HCT116 (cell line): ENCODE results near the gene BORCS8. TPM values are rescaled to one million over a fixed set of nuclear protein-coding genes. Genes with fewer than 3 reads are reported as not detected.
A peak's percentile ranks its signal among the peaks of the same experiment; 100 is the strongest.

Experiments used
- ATAC-seq: fragments of 200-7000 bp; cut with Tn5 transposase; 2 replicates; pipeline ENCODE4 v1.9.1; 2020; ENCODE audit warnings: mild to moderate bottlenecking, moderate library complexity
- BruUV-seq: library from RNA; stranded (reverse); fragments of 400-500 nt; replicated peaks from 2 replicates; lab custom pipeline; 2021; lab: Mats Ljungman, UMichigan
- CTCF ChIA-PET: fragments of 300-600 bp; sonication (Branson Sonifier 250); formaldehyde crosslinking; loops from one replicate; lab custom pipeline; 2021; ENCODE audit warnings: antibody characterized with exemption; lab: Charles Lee
- POLR2A ChIA-PET: fragments of 300-600, 350-600 bp; sonication (Branson Sonifier 250); formaldehyde crosslinking; loops from one replicate; lab custom pipeline; 2021; ENCODE audit warnings: antibody characterized with exemption; lab: Charles Lee
- RAD21 ChIA-PET, 2 experiments: fragments of 300-600 bp; sonication (Branson Sonifier 250); formaldehyde crosslinking; loops; one replicate each; lab custom pipeline; 2023; ENCODE audit warnings: low total read pairs in 2 of 2; ENCODE audit not compliant: uncharacterized antibody in 2 of 2, unreplicated experiment in 2 of 2, low non-redundant PET in 1 of 2; lab: Charles Lee
- DNase-seq: peaks from one replicate; pipeline ENCODE4 v3.0.0-alpha.2; 2010; ENCODE audit warnings: low read depth, low spot score
- H2AFZ ChIP-seq: fragments of 200-600 bp; shearing (Covaris generic), sonication (generic); 2 replicates; pipeline ENCODE4 v1.6.1; 2017; ENCODE audit warnings: low read depth, mixed run types, mixed read lengths, antibody characterized with exemption, low read length; ENCODE audit not compliant: poor library complexity, severe bottlenecking
- H3K27ac ChIP-seq: 2 replicates; pipeline ENCODE4 v1.5.1; 2012; ENCODE audit warnings: low read depth, low read length
- H3K27me3 ChIP-seq: fragments of 200-600 bp; sonication (generic); 2 replicates; pipeline ENCODE4 v1.6.1; 2016; ENCODE audit warnings: mixed run types, low read length, mixed read lengths; ENCODE audit not compliant: insufficient read depth
- H3K36me3 ChIP-seq, 2 experiments: fragments of 200-500 bp in 1 of 2; fragments of 200-600 bp in 1 of 2; sonication (Bioruptor generic) in 1 of 2; sonication (generic) in 1 of 2; 2 replicates each; pipeline versions ENCODE4 v1.5.1 to v1.6.1; 2014 to 2016; ENCODE audit warnings: low read length in 2 of 2, inconsistent platforms in 1 of 2, mixed read lengths in 1 of 2, mixed run types in 1 of 2; ENCODE audit not compliant: insufficient read depth in 2 of 2, control insufficient read depth in 1 of 2
- H3K4me1 ChIP-seq, 2 experiments: fragments of 200-600 bp in 1 of 2; sonication (generic) in 1 of 2; 2 replicates each; pipeline versions ENCODE4 v1.5.1 to v1.6.1; 2012 to 2017; ENCODE audit warnings: low read length in 2 of 2, inconsistent platforms in 1 of 2, mild to moderate bottlenecking in 1 of 2, mixed read lengths in 1 of 2, mixed run types in 1 of 2, moderate library complexity in 1 of 2; ENCODE audit not compliant: insufficient read depth in 2 of 2, control insufficient read depth in 1 of 2
- H3K4me2 ChIP-seq: fragments of 200-600 bp; sonication (generic); 2 replicates; pipeline ENCODE4 v1.6.1; 2017; ENCODE audit warnings: mixed run types, low read length, mixed read lengths
- H3K4me3 ChIP-seq, 2 experiments: fragments of 200-600 bp in 1 of 2; sonication (generic) in 1 of 2; replicated peaks in 1 of 2; 2 replicates each; pipeline ENCODE4 v1.5.1; 2011 to 2016; ENCODE audit warnings: low read length in 2 of 2, control low read depth in 1 of 2, low read depth in 1 of 2, mild to moderate bottlenecking in 1 of 2, mixed read lengths in 1 of 2, mixed run types in 1 of 2
- H3K79me2 ChIP-seq: fragments of 200-600 bp; sonication (generic); 2 replicates; pipeline ENCODE4 v1.6.1; 2017; ENCODE audit warnings: mild to moderate bottlenecking, mixed run types, low read length, moderate library complexity, mixed read lengths; ENCODE audit not compliant: insufficient read depth
- H3K9ac ChIP-seq: fragments of 200-600 bp; sonication (generic); 2 replicates; pipeline ENCODE4 v1.6.1; 2016; ENCODE audit warnings: low read length, mixed read lengths
- H3K9me2 ChIP-seq: fragments of 200-600 bp; sonication (generic), shearing (Covaris generic); 2 replicates; pipeline ENCODE4 v1.6.1; 2017; ENCODE audit warnings: mixed run types, mild to moderate bottlenecking, moderate library complexity; ENCODE audit not compliant: insufficient read depth
- H3K9me3 ChIP-seq, 2 experiments: fragments of 200-500 bp in 1 of 2; fragments of 200-600 bp in 1 of 2; sonication (Bioruptor generic) in 1 of 2; sonication (generic) in 1 of 2; 2 replicates each; pipeline ENCODE4 v1.6.1; 2014 to 2017; ENCODE audit warnings: low read length in 2 of 2, mixed read lengths in 2 of 2, inconsistent platforms in 1 of 2, low read depth in 1 of 2, mild to moderate bottlenecking in 1 of 2, mixed run types in 1 of 2, moderate library complexity in 1 of 2; ENCODE audit not compliant: control insufficient read depth in 1 of 2, insufficient read depth in 1 of 2
- H4K20me1 ChIP-seq: fragments of 200-600 bp; sonication (generic), shearing (Covaris generic); 2 replicates; pipeline ENCODE4 v1.6.1; 2017; ENCODE audit warnings: mixed run types, mild to moderate bottlenecking, moderate library complexity; ENCODE audit not compliant: insufficient read depth
- CBX3 ChIP-seq: IDR thresholded peaks from 2 replicates; pipeline ENCODE4 v1.6.1; 2012; ENCODE audit warnings: low read depth
- FOSL1 ChIP-seq: IDR thresholded peaks from 2 replicates; pipeline ENCODE4 v1.6.1; 2012; ENCODE audit warnings: low read depth
- JUND ChIP-seq: IDR thresholded peaks from 2 replicates; pipeline ENCODE4 v1.6.1; 2012
- MAX ChIP-seq: IDR thresholded peaks from 2 replicates; pipeline ENCODE4 v1.6.1; 2012
- POLR2A ChIP-seq: IDR thresholded peaks from 2 replicates; pipeline ENCODE4 v1.7.0; 2011; ENCODE audit warnings: borderline replicate concordance; ENCODE audit not compliant: insufficient read depth, insufficient read length; ENCODE audit errors: extremely low read depth
- POLR2AphosphoS5 ChIP-seq: IDR thresholded peaks from 2 replicates; pipeline ENCODE4 v1.6.1; 2011; ENCODE audit warnings: mild to moderate bottlenecking, low read depth, low read length, moderate library complexity
- RAD21 ChIP-seq: IDR thresholded peaks from 2 replicates; pipeline ENCODE4 v1.6.1; 2012; ENCODE audit warnings: low read depth, mild to moderate bottlenecking
- SRF ChIP-seq: IDR thresholded peaks from 2 replicates; pipeline ENCODE4 v1.6.1; 2012; ENCODE audit warnings: low read depth
- YY1 ChIP-seq: IDR thresholded peaks from 2 replicates; pipeline ENCODE4 v1.6.1; 2011; ENCODE audit warnings: low read length, low read depth, moderate library complexity, mild to moderate bottlenecking; ENCODE audit not compliant: insufficient replicate concordance; ENCODE audit errors: extremely low read depth
- ZFX ChIP-seq: fragments of 450-650 bp; IDR thresholded peaks from 2 replicates; pipeline ENCODE4 v1.6.1; 2017
- ZNF274 ChIP-seq: fragments of 200-500 bp; sonication (Bioruptor generic); IDR thresholded peaks from 2 replicates; pipeline ENCODE4 v1.6.1; 2014; ENCODE audit warnings: mild to moderate bottlenecking, low read depth, low read length, inconsistent platforms
- intact Hi-C: fragments of 100-400 bp; cut with micrococcal nuclease; formaldehyde crosslinking; loops from 2 replicates; pipeline ENCODE4 v1.10.0; 2022
- total RNA-seq: library from RNA; stranded (reverse); gene quantifications from one replicate; pipeline ENCODE4 v1.2.1, GENCODE V29; 2021; ENCODE audit not compliant: unreplicated experiment
- TF ChIP-seq, protein P1 (sequence below), 3 experiments: fragments of 200-600 bp in 1 of 3; sonication (generic) in 1 of 3; IDR thresholded peaks in 2 of 3; conservative IDR thresholded peaks in 1 of 3; 2 replicates each; pipeline ENCODE4 v1.5.1; 2012 to 2017; ENCODE audit warnings: low read depth in 2 of 3, low read length in 2 of 3, antibody characterized with exemption in 1 of 3, borderline replicate concordance in 1 of 3, control low read depth in 1 of 3, mild to moderate bottlenecking in 1 of 3, mixed read lengths in 1 of 3, mixed run types in 1 of 3, moderate library complexity in 1 of 3; ENCODE audit not compliant: insufficient read depth in 1 of 3

BORCS8 gene
- total RNA-seq, 1 experiment from 2014 or later: 17.1 TPM

DNA sequence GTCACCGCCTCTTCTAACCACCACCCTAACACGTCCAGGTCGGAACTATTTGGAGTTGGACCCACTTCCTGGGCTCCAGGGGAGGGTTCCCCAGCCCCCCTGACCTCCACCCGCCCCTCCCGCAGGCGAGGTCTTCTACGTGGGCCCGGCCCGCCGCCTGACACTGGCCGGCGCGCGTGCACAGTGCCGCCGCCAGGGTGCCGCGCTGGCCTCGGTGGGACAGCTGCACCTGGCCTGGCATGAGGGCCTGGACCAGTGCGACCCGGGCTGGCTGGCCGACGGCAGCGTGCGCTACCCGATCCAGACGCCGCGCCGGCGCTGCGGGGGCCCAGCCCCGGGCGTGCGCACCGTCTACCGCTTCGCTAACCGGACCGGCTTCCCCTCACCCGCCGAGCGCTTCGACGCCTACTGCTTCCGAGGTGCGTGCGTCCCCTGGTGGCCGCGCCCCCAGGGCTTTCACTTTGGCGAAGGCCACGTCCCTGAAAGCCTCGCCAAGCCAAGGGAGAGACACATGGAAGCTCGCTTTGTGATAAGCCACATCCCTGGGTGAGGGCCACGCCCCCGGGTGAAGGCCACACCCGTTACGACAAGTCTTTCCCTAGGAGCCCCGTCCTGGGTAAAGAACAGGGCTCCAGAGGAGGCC is 33.0 kb upstream of the BORCS8 start:
- H2AFZ ChIP-seq: peak overlapping the region; percentile 94
- intact Hi-C loops: no loop called here
- no peaks in the 10 kb centered on the region for H3K9me2 ChIP-seq

More for the DNA sequence above, 33.0 kb upstream of the BORCS8 start:
- no peaks in the 10 kb centered on the region for H3K36me3 ChIP-seq
- peak overlapping the region; percentile 2; the same call in 1 of the 2 replicates for H3K9ac ChIP-seq
- no peaks in the 10 kb centered on the region for H3K79me2 ChIP-seq
- H3K4me3 ChIP-seq: peak overlapping the region; percentile 30 to 36
- H4K20me1 ChIP-seq: no peaks in the 10 kb centered on the region
- peak; percentile 85 for DNase-seq
- peak overlapping the region; percentile 44; the same call in 1 of the 2 replicates for H3K27ac ChIP-seq
- TF ChIP-seq ZFX: peak; percentile 53; the same call in 1 of the 2 replicates
- TF ChIP-seq POLR2A: no peak
- no peak for TF ChIP-seq SRF
- TF ChIP-seq ZNF274: no peak
- no peak for TF ChIP-seq FOSL1
- 0 out of 2 replicates have a peak, but pooled peaks have one; percentile 19 for TF ChIP-seq POLR2AphosphoS5
- TF ChIP-seq CBX3: peak; percentile 70; the same call in 1 of the 2 replicates
- TF ChIP-seq MAX: peak; percentile 96
- peak; percentile 8 for TF ChIP-seq YY1
- TF ChIP-seq JUND: no peak
- TF ChIP-seq, protein P1, sequence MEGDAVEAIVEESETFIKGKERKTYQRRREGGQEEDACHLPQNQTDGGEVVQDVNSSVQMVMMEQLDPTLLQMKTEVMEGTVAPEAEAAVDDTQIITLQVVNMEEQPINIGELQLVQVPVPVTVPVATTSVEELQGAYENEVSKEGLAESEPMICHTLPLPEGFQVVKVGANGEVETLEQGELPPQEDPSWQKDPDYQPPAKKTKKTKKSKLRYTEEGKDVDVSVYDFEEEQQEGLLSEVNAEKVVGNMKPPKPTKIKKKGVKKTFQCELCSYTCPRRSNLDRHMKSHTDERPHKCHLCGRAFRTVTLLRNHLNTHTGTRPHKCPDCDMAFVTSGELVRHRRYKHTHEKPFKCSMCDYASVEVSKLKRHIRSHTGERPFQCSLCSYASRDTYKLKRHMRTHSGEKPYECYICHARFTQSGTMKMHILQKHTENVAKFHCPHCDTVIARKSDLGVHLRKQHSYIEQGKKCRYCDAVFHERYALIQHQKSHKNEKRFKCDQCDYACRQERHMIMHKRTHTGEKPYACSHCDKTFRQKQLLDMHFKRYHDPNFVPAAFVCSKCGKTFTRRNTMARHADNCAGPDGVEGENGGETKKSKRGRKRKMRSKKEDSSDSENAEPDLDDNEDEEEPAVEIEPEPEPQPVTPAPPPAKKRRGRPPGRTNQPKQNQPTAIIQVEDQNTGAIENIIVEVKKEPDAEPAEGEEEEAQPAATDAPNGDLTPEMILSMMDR (IDR thresholded peaks at IDR 0.05 in 2 of 3, conservative IDR thresholded peaks at IDR 0.05 in 1 of 3; ENCODE audit: borderline replicate concordance in 1 of 3, insufficient read depth in 1 of 3, low read depth in 2 of 3, low read length in 2 of 3): peak; percentile 55 to 77 (median 58)
- TF ChIP-seq RAD21: peak; percentile 76
- TF ChIP-seq, all 23 proteins: peak for 7
- Histone ChIP-seq H3K27me3 (peaks cover 6% of the 10 kb centered on the region; the same call in 1 of the 2 replicates), H3K4me1 (peaks cover 9 to 14% of the 10 kb centered on the region in 2 experiments), H3K4me2 (peak overlapping the region; percentile 75), H3K9me3 (peaks cover 0 to 3% of the 10 kb centered on the region in 2 experiments; a peak in 1 of 4 replicates)
- BruUV-seq: no TSS peak
- POLR2A ChIA-PET: interaction anchor here (1.5 kb wide), 1 partner anchor 22 kb away, joined by 5 read pairs; the partner anchor contains the start of gene NR2C2AP
- RAD21 ChIA-PET: no interaction called here
- CTCF ChIA-PET: interaction anchor here (0.7 to 1.5 kb wide), 4 partner anchors 9 to 118 kb away, joined by 3 to 7 read pairs (median 4); partner anchors contain the start of genes BORCS8, NR2C2AP and RFXANK
- ATAC-seq: peak; percentile 95
